ENCODE results near the gene SSU72. TPM values are rescaled to one million over a fixed set of nuclear protein-coding genes. Genes with fewer than 3 reads are reported as not detected.

Gene SSU72
- total RNA-seq, 1 experiment from 2014 or later = 179 TPM

GRCh38 chr1:1564268-1564667 is 10.4 kb downstream of the SSU72 start:
- H4K20me1 ChIP-seq (ENCODE audit: control insufficient read depth, insufficient read depth, insufficient read length) = peaks cover 3% of the 10 kb centered on the region
- H2BK15ac ChIP-seq (ENCODE audit: low read depth, low read length) = no peak overlapping the region
- no peak overlapping the region for H2BK12ac ChIP-seq (ENCODE audit: insufficient read length, low read depth, low read length)
- H2AK5ac ChIP-seq (ENCODE audit: insufficient read length, low read length) = no peak overlapping the region
- Mint-ChIP-seq H3K27me3 (ENCODE audit: low read depth) (no peaks in the 10 kb centered on the region), H3K27ac (no peak overlapping the region; a peak in 1 of 7 replicates), H3K4me3 (no peak overlapping the region), H3K36me3 (ENCODE audit: insufficient read depth in 1 of 3, low read depth in 3 of 3) (peaks cover 34 to 67% (median 50%) of the 10 kb centered on the region in 3 experiments), H3K9me3 (no peaks in the 10 kb centered on the region), H3K4me1 (peaks cover 11 to 13% of the 10 kb centered on the region in 2 experiments)
- no peak overlapping the region for H3K56ac ChIP-seq (ENCODE audit: insufficient read length, low read depth, low read length)
- H2AFZ ChIP-seq (ENCODE audit: low read length) = no peak overlapping the region
- no peak overlapping the region for H2BK20ac ChIP-seq (ENCODE audit: low read depth, low read length, poor library complexity, severe bottlenecking)
- no peak overlapping the region for H3K4me2 ChIP-seq (ENCODE audit: insufficient read depth, insufficient read length, low read length)
- no peak overlapping the region for H3K4ac ChIP-seq (ENCODE audit: low read depth, low read length)
- no peak overlapping the region for H3T11ph ChIP-seq (ENCODE audit: low read length)
- H3K9me3 ChIP-seq (ENCODE audit: control insufficient read depth, low read depth, low read length) = no peaks in the 10 kb centered on the region
- H3K23me2 ChIP-seq (ENCODE audit: insufficient read length, low read depth, low read length, poor library complexity, severe bottlenecking) = no peaks in the 10 kb centered on the region
- no peak for TF ChIP-seq CTCF (conservative IDR thresholded peaks at IDR 0.05)
- H3K9ac ChIP-seq (ENCODE audit: extremely low read depth, insufficient read length, low read length) = no peak overlapping the region
- no peak overlapping the region for H3K14ac ChIP-seq (ENCODE audit: insufficient read depth, low read length)
- peak overlapping the region; percentile 61 for H4K5ac ChIP-seq (ENCODE audit: insufficient read length, low read depth, low read length)
- H4K91ac ChIP-seq (ENCODE audit: insufficient read length, low read depth, low read length) = no peak overlapping the region
- no peak overlapping the region for H3K18ac ChIP-seq (ENCODE audit: insufficient read length, low read depth, low read length)
- H2BK5ac ChIP-seq (ENCODE audit: insufficient read length, low read length) = no peak overlapping the region
- peaks cover 34% of the 10 kb centered on the region; the same call in 1 of the 2 replicates for H3K79me2 ChIP-seq (ENCODE audit: insufficient read depth, low read length)
- no peak for DNase-seq
- H2BK120ac ChIP-seq (ENCODE audit: low read depth, low read length, poor library complexity, severe bottlenecking) = no peak overlapping the region
- H3K27ac ChIP-seq (ENCODE audit: insufficient read length, low read depth, low read length) = no peak overlapping the region
- H4K8ac ChIP-seq (replicated peaks; ENCODE audit: insufficient read length, low read depth, low read length) = no peak overlapping the region
- WGBS (ENCODE audit: extremely low coverage, insufficient read length, low lambda C conversion rate) = no CpG with 5 or more reads among the region's 19 CpGs
- H3K79me1 ChIP-seq (ENCODE audit: insufficient read depth, low read depth, low read length, poor library complexity, severe bottlenecking) = peaks cover 9% of the 10 kb centered on the region
- H3K4me1 ChIP-seq (ENCODE audit: insufficient read depth, low read length) = no peaks in the 10 kb centered on the region
- no peak overlapping the region for H3K23ac ChIP-seq (ENCODE audit: insufficient read length, low read depth, low read length)
- no peaks in the 10 kb centered on the region for H3K27me3 ChIP-seq (ENCODE audit: insufficient read depth, low read length)
